ENCODE data around the gene AP3D1. TPM values are rescaled to one million over a fixed set of nuclear protein-coding genes. Genes with fewer than 3 reads are reported as not detected.

AP3D1 gene
- total RNA-seq, 1 donor from 2014 or later: 113 TPM

- Mint-ChIP-seq H3K4me3 (peak overlapping the region; percentile 78), H3K27ac (peak overlapping the region; percentile 94), H3K9me3 (no peaks in the 10 kb centered on the region), H3K36me3 (ENCODE audit: low read depth) (peaks cover 12% of the 10 kb centered on the region), H3K27me3 (no peaks in the 10 kb centered on the region), H3K4me1 (peaks cover 37% of the 10 kb centered on the region)
- intact Hi-C loops (cut with micrococcal nuclease): loop anchor here (1.0 to 2.0 kb wide), 3 partner anchors 8 to 31 kb away; no protein-coding TSS in a partner anchor
- DNase-seq: peak; percentile 81
Measured at GRCh38 chr19:2051773-2052704, 99.3 kb downstream of the AP3D1 start.

- intact Hi-C loops (cut with micrococcal nuclease): loop anchor here (1.0 to 2.0 kb wide), 2 partner anchors 9 to 32 kb away; no protein-coding TSS in a partner anchor
- H3K27ac Mint-ChIP-seq: peak within 1 kb of the TSS; percentile 94
- no peaks in the 10 kb centered on the region for H3K27me3 Mint-ChIP-seq
Measured at GRCh38 chr19:2050991-2051772, 100.2 kb downstream of the AP3D1 start, which contains the start of gene MKNK2. Gene MKNK2 (minus strand): TSS chr19:2051244. CDS start chr19:2050851, 393 bp downstream.

More at GRCh38 chr19:2050991-2051772, 100.2 kb downstream of the AP3D1 start, which contains the start of gene MKNK2:
- H3K9me3 Mint-ChIP-seq: no peaks in the 10 kb centered on the region
- peak; percentile 99 for DNase-seq
- peaks cover 35% of the 10 kb centered on the region for H3K4me1 Mint-ChIP-seq
- peaks cover 14% of the 10 kb centered on the region for H3K36me3 Mint-ChIP-seq (ENCODE audit: low read depth)
- H3K4me3 Mint-ChIP-seq: peak within 1 kb of the TSS; percentile 90

Other genes starting within 250 kb of the AP3D1 start
- gene ADAT3, start 246.2 kb downstream of the AP3D1 start, total RNA-seq: 8.8 and 10.6 TPM in 2 replicates
- gene SCAMP4, start 246.2 kb downstream of the AP3D1 start, total RNA-seq: 39.2 and 42.4 TPM in 2 replicates
- gene CSNK1G2, start 210.4 kb downstream of the AP3D1 start, total RNA-seq: 91.7 and 92.8 TPM in 2 replicates
- gene BTBD2, start 135.9 kb downstream of the AP3D1 start, total RNA-seq: 25.8 and 30.2 TPM in 2 replicates
- gene MKNK2, start 100.3 kb downstream of the AP3D1 start, total RNA-seq: 159 and 169 TPM in 2 replicates
- 184 and 185 TPM in 2 replicates for gene MOB3A, start 55.2 kb downstream of the AP3D1 start, total RNA-seq
- gene IZUMO4, start 54.7 kb downstream of the AP3D1 start, total RNA-seq: 9.5 and 10.0 TPM in 2 replicates
- 127 and 137 TPM in 2 replicates for gene DOT1L, start 12.4 kb upstream of the AP3D1 start, total RNA-seq
- 70.5 and 71.6 TPM in 2 replicates for gene PLEKHJ1, start 84.8 kb upstream of the AP3D1 start, total RNA-seq
- 159 and 171 TPM in 2 replicates for gene SF3A2, start 85.3 kb upstream of the AP3D1 start, total RNA-seq
- 4.0 and 5.1 TPM in 2 replicates for gene AMH, start 97.8 kb upstream of the AP3D1 start, total RNA-seq
- 0.40 and 0.91 TPM in 2 replicates for gene JSRP1, start 104.9 kb upstream of the AP3D1 start, total RNA-seq
- 0.09 TPM in 1 of 2 replicates, not detected in the other for gene PEAK3, start 130.6 kb upstream of the AP3D1 start, total RNA-seq
- 0.09 and 0.26 TPM in 2 replicates for gene LINGO3, start 156.6 kb upstream of the AP3D1 start, total RNA-seq
- gene LSM7, start 177.0 kb upstream of the AP3D1 start, total RNA-seq: 190 and 192 TPM in 2 replicates
- 69.7 and 69.8 TPM in 2 replicates for gene SPPL2B, start 177.1 kb upstream of the AP3D1 start, total RNA-seq
- 0.09 TPM in 1 of 2 replicates, not detected in the other for gene TMPRSS9, start 208.7 kb upstream of the AP3D1 start, total RNA-seq

All from activated CD4-positive, alpha-beta T cell treated with anti-CD3 and anti-CD28 coated beads, Interleukin-2, amount 10 ng/mL, durations not matched to agents 24 days and 14 days (primary cell).